Stimulated activated CD8-positive, alpha-beta memory T cell treated with anti-CD3 and anti-CD28 coated beads, Interleukin-2, amount 100 ng/mL, for 48 hours (primary cell): ENCODE measurements around the gene PDCL3.

ENCODE experiments used
- DNase-seq, 2 donors: peaks; one replicate each; pipeline ENCODE4 v3.0.0-alpha.2; 2020; ENCODE audit warnings: low read depth in 2 of 2

PDCL3 gene

GRCh38 chr2:100560216-100560830 lies 2.5 kb upstream of the PDCL3 start:
- no peak for DNase-seq

DNA sequence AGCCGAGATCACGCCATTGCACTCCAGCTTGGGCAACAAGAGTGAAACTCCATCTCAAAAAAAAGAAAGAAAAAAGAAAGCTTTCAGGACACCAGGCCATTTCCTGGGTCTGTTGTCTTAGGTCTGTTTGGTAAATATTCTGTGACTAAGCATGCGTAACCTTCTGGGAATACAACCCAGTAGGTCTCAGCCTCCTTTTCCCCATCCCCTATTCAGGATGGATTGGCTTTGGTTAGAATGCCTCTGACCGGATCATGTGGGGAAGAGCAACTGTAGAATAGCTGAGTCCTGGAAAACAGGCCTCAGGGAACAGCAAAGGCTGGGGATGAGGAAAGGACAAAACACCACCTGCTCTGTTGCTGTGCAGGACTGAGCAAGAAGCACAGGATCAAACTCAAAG lies 1.6 kb upstream of the PDCL3 start:
- DNase-seq: no peak

DNA sequence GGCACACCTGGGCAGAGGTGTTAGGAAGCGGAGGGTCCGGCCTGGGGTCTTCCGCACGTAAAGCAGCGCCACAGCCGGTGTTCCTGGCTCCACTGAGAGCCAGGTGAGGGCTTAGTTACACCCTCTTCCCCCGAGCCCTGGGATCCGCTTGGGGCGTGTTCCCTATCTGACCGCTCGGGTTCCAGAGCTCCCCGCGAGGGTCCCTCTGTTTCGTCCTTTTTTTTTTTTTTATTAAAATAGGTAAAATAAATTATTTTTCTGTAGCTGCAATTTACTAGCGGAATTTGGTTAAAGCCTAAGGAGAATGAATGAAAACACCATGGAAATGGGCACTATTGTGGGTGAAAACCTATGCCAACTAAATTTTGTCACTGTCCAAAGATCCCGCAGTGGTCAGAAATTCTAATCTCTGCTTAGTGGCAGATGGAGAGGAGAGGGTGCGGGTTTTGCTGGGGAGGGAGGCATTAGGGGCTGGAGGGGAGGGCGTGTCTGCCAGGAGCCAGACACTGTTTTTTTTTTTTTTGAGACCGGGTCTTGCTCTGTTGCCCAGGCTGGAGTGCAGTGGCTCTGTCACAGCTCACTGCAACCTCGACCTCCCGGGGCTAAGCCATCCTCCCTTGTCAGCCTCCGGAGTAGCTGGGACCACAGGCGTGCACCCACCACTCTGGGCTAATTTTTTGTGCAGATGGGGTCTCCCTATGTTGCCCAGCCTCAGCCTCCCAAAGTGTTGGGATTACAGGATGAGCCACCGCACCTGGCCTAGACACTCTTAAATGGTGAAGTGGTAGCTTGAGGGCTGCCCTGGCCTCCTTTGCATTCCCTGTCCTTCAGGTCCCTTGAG lies 834 bp downstream of the PDCL3 start:
- no peak for DNase-seq

DNA sequence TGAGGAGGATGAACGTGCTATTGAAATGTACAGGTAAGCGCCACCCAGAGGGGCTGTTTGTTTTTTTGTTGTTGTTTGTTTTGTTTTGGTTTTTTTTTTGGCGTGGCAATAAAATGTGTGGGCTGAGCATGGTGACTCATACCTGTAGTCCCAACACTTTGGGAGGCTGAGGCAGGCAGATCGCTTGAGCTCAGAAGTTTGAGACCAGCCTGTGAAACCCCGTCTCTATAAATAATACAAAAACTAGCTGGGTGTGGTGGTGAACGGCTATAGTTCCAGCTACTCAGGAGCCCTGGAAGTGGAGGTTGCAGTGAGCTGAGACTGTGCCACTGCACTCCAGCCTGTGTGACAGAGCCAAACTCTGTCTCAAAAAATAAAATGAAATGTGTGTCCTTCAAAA lies 6.2 kb downstream of the PDCL3 start:
- DNase-seq: no peak

DNA sequence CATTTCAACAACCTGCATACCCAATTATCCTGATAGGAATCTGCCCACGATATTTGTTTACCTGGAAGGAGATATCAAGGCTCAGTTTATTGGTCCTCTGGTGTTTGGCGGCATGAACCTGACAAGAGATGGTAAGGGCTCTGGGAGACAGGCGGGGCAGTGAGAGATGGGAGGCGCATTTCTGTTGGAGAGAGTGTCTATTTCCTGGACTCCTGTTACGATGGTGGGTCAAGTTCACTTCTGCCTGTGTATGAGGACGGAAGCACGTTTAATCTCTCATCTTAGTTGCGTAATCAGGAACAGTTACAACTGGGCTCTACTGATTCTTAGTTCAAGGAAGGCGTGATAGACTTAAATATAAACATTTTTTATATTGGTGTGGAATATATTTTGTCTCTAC lies 8.9 kb downstream of the PDCL3 start:
- no peak for DNase-seq

DNA sequence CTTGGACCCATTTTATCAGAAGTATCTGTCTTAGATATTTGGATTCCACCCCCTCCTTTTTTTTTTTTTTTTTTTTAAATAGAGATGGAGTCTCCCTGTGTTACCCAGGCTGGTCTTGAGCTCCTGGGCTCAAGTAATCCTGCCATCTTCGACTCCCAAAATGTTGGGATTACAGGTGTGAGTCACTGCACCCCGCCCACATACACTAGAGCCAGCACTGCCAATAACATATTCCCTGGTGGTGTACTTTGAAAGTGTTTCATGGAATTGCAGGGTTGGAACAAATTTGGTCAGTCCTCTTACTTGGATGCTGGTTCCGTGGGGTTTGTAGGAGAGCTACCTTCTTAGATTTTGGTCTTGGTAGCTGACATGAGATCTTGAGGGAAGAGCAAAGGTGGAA lies 15.0 kb downstream of the PDCL3 start:
- no peak for DNase-seq

DNA sequence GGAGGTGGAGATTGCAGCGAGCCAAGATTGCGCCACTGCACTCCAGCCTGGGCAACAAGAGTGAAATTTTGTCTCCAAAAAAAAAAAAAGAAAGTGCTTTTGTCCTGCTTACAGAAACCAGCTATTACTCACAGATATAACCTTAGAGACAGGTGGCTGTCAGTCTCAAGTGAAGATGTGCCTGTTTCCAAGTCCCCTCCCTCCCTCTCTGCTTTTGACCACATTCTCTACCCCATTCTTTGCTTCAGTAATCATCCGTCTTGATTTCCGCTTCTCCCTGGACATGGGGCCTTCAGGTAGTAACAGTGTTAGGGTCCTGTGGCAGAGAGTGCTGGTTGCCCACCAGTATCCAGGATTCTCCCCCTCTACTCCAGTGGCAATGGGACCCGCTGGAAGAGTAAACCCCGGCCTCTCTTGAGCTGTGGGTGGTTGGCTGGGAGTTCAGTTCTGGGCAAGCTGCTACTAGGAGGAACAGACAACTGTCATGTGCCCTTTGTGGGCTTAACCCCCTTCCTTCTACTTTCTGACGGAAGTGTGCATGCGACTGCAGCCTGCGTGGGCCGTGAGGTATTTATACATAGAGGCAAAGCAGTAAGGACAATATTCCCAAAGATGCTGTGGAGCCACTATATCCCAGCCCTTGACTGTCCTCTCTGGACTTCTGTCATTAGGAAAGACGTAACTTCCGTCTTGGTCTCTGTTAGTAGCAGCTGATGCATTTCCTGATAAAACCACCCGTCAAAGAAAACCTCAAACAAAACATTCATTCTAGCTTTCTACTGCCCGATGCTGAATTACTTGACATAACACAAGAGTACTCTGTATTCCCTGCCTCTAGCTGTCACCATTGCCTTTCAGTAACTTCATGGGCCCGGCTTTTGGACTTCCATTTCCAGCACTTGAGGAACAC lies 17.8 kb downstream of the PDCL3 start:
- DNase-seq: no peak

- DNase-seq: no peak
These were observed 18.5 kb downstream of the PDCL3 start for GRCh38 chr2:100581277-100581612.

DNA sequence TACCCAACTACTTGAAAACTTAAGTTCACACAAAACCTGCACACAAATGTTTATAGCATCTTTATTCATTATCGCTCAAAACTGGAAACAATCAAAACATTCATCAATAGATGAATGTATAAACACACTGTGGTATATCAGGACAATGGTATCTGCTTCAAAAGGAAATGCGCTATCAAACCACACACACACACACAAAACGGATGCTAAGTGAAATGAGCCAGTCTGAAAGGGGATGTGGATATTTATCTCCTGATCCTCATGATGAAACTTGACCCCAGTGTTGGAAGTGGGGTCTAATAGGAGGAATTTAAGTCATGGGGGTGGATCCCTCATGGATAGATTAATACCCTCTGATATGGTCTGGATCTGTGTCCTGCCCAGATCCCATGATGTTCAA lies 22.0 kb downstream of the PDCL3 start:
- no peak for DNase-seq

- no peak for DNase-seq
These were observed 25.4 kb downstream of the PDCL3 start for GRCh38 chr2:100588071-100588786.

- DNase-seq: no peak
These were observed 26.7 kb downstream of the PDCL3 start for GRCh38 chr2:100589527-100589926.

GRCh38 chr2:100592226-100592625 lies 29.4 kb downstream of the PDCL3 start:
- DNase-seq: no peak

GRCh38 chr2:100596465-100596864 lies 33.7 kb downstream of the PDCL3 start:
- DNase-seq: no peak

- no peak for DNase-seq
These were observed 36.8 kb downstream of the PDCL3 start for GRCh38 chr2:100599566-100599965.

GRCh38 chr2:100601661-100602060 lies 38.9 kb downstream of the PDCL3 start:
- DNase-seq: no peak

DNA sequence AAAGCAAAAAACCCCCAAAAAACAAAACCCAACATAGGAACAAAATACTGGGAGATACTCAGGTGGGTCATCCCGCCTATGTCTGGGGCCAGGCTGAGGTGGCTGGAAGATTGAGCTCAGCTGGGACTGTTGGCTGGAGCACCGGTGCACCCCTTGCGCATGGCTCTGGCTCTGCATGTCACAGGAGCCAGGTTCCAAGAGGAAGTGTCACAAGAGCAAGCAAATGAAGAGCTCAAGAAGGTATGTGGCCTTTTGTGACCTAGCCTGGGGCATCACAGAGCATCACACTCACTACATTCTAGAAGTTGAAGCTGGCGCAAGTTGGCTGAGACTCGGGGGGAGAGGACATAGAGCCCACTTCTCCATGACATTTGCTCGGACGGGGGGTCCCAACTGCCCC lies 40.6 kb downstream of the PDCL3 start:
- no peak for DNase-seq

- no peak for DNase-seq
These were observed 41.3 kb downstream of the PDCL3 start for GRCh38 chr2:100603948-100604633.

GRCh38 chr2:100606332-100606725 lies 43.5 kb downstream of the PDCL3 start:
- DNase-seq: no peak

GRCh38 chr2:100606726-100607343 lies 44.0 kb downstream of the PDCL3 start:
- no peak for DNase-seq

DNA sequence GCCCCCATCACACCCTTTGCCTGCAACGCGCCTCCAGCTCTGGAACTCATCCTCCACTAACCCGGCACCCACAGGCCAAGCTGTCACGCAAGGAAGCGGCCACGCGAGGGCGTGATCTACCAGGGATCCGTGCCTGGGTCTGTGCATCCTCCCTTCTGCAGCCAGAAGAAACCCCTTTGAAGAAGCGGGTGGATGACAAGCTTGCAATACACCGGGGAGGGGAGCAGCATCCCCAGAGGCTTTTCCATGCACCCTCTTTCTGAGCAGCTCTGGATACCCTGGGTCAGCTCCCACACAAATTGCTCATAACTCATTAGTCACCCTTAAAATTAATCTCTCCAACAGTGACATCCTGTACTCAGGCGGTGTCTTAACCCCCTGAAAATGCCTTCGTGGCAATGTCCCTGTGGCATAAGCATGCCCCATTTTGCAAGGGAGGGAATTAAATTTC lies 47.6 kb downstream of the PDCL3 start:
- DNase-seq: peak; percentile 48 to 63
